Measurements from ENCODE around the gene SERPINA3. TPM values are rescaled to one million over a fixed set of nuclear protein-coding genes. Genes with fewer than 3 reads are reported as not detected.
A peak's percentile ranks its signal among the peaks of the same experiment; 100 is the strongest.

SERPINA3 gene
- total RNA-seq, 1 donor from 2014 or later, result not detected

DNA sequence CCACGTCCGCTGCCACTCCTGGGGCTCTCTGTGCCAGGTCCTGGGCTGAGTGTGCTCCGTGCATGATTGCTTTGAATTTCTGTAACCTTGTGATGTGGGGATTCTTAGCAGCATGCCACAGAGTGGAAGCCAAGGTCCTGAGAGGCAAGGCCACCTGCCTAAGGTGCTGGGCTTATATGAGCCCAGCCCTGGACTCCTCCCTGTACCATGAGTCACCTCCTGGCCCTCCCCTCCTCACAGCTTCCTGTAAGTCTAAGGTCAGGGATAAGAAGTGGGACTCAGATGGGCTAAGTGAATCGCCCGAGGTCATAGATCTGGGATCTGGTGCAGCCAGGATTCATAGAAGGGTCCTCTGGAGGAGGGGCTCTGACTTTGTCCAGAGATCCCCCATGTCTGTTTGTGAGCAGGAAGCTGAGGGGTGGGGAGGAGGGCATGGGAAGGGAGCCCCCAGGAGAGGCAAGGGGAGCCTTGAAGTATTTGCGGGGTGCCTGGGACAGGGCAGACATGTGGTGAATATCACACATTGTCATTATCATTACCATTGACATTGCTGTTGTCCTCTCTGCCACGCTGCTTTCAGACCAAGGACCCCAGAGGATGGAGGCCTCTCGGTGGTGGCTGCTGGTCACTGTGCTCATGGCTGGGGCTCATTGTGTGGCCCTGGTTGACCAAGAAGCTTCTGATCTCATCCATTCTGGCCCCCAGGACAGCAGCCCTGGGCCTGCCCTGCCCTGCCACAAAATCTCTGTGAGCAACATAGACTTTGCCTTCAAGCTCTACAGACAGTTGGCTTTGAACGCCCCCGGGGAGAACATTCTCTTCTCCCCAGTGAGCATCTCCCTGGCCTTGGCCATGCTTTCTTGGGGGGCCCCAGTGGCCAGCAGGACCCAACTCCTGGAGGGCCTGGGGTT lies 28.8 kb downstream of the SERPINA3 start:
- peaks cover 8% of the 10 kb centered on the region for H3K4me1 Mint-ChIP-seq
- no peaks in the 10 kb centered on the region for H3K9me3 ChIP-seq (ENCODE audit: low read depth)

GRCh38 chr14:94641632-94641955 lies 29.4 kb downstream of the SERPINA3 start:
- Histone ChIP-seq H3K4me1 (no peaks in the 10 kb centered on the region), H3K4me3 (no peak overlapping the region), H3F3A (ENCODE audit: low read depth) (no peaks in the 10 kb centered on the region), H3K9me3 (ENCODE audit: low read depth) (no peaks in the 10 kb centered on the region), H2AFZ (replicated peaks) (no peak overlapping the region), H3K27ac (no peak overlapping the region), H3K27me3 (no peaks in the 10 kb centered on the region), H3K4me2 (no peak overlapping the region), H3K9ac (no peak overlapping the region), H4K20me1 (ENCODE audit: low read depth) (no peaks in the 10 kb centered on the region), H3K36me3 (no peaks in the 10 kb centered on the region), H3K79me2 (ENCODE audit: low read depth) (no peaks in the 10 kb centered on the region)
- Mint-ChIP-seq H3K4me1 (peaks cover 9% of the 10 kb centered on the region), H3K27ac (no peak overlapping the region), H3K4me3 (no peak overlapping the region), H3K27me3 (ENCODE audit: insufficient read depth, low read depth) (peaks cover 12% of the 10 kb centered on the region), H3K9me3 (peaks cover 2% of the 10 kb centered on the region), H3K36me3 (no peaks in the 10 kb centered on the region)
- TF ChIP-seq CTCF (IDR thresholded peaks at IDR 0.05) (no peak), EZH2phosphoT487 (IDR thresholded peaks at IDR 0.05) (no peak), EZH2 (IDR thresholded peaks at IDR 0.05) (no peak)
- DNase-seq (ENCODE audit: low spot score), result no peak

More for the DNA sequence above, 28.8 kb downstream of the SERPINA3 start:
- no peaks in the 10 kb centered on the region for H3K4me1 ChIP-seq
- no peak overlapping the region for H3K4me3 ChIP-seq
- H3K36me3 ChIP-seq, result no peaks in the 10 kb centered on the region
- H2AFZ ChIP-seq (replicated peaks), result no peak overlapping the region
- H3K9ac ChIP-seq, result no peak overlapping the region
- H3K27ac ChIP-seq, result no peak overlapping the region
- Mint-ChIP-seq H3K36me3 (no peaks in the 10 kb centered on the region), H3K4me3 (no peak overlapping the region), H3K27me3 (ENCODE audit: insufficient read depth, low read depth) (peaks cover 10% of the 10 kb centered on the region), H3K27ac (no peak overlapping the region), H3K9me3 (peaks cover 2% of the 10 kb centered on the region)
- TF ChIP-seq EZH2 (IDR thresholded peaks at IDR 0.05) (no peak), EZH2phosphoT487 (IDR thresholded peaks at IDR 0.05) (no peak), CTCF (IDR thresholded peaks at IDR 0.05) (no peak)
- DNase-seq (ENCODE audit: low spot score), result no peak
- no peaks in the 10 kb centered on the region for H3K79me2 ChIP-seq (ENCODE audit: low read depth)
- no peak overlapping the region for H3K4me2 ChIP-seq
- H3F3A ChIP-seq (ENCODE audit: low read depth), result no peaks in the 10 kb centered on the region
- H3K27me3 ChIP-seq, result no peaks in the 10 kb centered on the region
- H4K20me1 ChIP-seq (ENCODE audit: low read depth), result no peaks in the 10 kb centered on the region

- H3K27ac Mint-ChIP-seq, result peak overlapping the region; percentile 41
- H3K27me3 Mint-ChIP-seq (ENCODE audit: insufficient read depth, low read depth), result peaks cover 7% of the 10 kb centered on the region
- no peaks in the 10 kb centered on the region for H3K79me2 ChIP-seq (ENCODE audit: low read depth)
- H3K9ac ChIP-seq, result no peak overlapping the region
- no peaks in the 10 kb centered on the region for H3K36me3 Mint-ChIP-seq
- DNase-seq (ENCODE audit: low spot score), result no peak
- no peak overlapping the region for H3K4me3 Mint-ChIP-seq
- H3K9me3 ChIP-seq (ENCODE audit: low read depth), result no peaks in the 10 kb centered on the region
- H3K27ac ChIP-seq, result no peak overlapping the region
- no peak overlapping the region for H3K4me3 ChIP-seq
- peaks cover 9% of the 10 kb centered on the region for H3K4me1 Mint-ChIP-seq
- no peaks in the 10 kb centered on the region for H4K20me1 ChIP-seq (ENCODE audit: low read depth)
- H3K4me2 ChIP-seq, result no peak overlapping the region
- peaks cover 4% of the 10 kb centered on the region for H3K9me3 Mint-ChIP-seq
- no peaks in the 10 kb centered on the region for H3K4me1 ChIP-seq
- TF ChIP-seq EZH2 (IDR thresholded peaks at IDR 0.05) (no peak), CTCF (IDR thresholded peaks at IDR 0.05) (no peak), EZH2phosphoT487 (IDR thresholded peaks at IDR 0.05) (no peak)
- H2AFZ ChIP-seq (replicated peaks), result no peak overlapping the region
- H3K27me3 ChIP-seq, result no peaks in the 10 kb centered on the region
- no peaks in the 10 kb centered on the region for H3F3A ChIP-seq (ENCODE audit: low read depth)
- H3K36me3 ChIP-seq, result no peaks in the 10 kb centered on the region
Observed at GRCh38 chr14:94643316-94644101, 31.3 kb downstream of the SERPINA3 start.
